ENCODE data around the gene PELI2.

PELI2 gene

DNA sequence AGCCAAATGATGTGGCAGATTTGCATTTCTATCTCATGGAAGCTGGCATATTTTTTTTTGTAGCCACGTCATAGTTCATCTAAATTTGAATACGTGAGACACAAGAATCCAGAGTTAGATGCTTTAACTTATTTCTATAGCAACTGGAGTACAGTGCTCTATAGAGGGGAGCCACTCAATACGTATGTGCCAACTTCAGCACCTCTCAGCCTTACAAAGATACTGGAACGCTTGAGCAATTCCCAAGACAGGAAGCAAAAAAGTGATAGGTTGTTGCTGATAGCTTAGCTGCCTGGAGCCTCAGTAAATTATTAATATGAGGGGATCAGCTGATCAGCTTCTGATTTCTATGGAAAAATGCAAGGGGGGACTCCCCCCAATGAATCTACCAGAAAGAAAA, 24.1 kb upstream of the PELI2 start (continued):
- TF ChIP-seq, protein P1, sequence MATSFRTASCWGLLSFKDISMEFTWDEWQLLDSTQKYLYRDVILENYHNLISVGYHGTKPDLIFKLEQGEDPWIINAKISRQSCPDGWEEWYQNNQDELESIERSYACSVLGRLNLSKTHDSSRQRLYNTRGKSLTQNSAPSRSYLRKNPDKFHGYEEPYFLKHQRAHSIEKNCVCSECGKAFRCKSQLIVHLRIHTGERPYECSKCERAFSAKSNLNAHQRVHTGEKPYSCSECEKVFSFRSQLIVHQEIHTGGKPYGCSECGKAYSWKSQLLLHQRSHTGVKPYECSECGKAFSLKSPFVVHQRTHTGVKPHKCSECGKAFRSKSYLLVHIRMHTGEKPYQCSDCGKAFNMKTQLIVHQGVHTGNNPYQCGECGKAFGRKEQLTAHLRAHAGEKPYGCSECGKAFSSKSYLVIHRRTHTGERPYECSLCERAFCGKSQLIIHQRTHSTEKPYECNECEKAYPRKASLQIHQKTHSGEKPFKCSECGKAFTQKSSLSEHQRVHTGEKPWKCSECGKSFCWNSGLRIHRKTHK (tag by site-specific recombination; IDR thresholded peaks at IDR 0.05): no peak
- TF ChIP-seq, protein P2, sequence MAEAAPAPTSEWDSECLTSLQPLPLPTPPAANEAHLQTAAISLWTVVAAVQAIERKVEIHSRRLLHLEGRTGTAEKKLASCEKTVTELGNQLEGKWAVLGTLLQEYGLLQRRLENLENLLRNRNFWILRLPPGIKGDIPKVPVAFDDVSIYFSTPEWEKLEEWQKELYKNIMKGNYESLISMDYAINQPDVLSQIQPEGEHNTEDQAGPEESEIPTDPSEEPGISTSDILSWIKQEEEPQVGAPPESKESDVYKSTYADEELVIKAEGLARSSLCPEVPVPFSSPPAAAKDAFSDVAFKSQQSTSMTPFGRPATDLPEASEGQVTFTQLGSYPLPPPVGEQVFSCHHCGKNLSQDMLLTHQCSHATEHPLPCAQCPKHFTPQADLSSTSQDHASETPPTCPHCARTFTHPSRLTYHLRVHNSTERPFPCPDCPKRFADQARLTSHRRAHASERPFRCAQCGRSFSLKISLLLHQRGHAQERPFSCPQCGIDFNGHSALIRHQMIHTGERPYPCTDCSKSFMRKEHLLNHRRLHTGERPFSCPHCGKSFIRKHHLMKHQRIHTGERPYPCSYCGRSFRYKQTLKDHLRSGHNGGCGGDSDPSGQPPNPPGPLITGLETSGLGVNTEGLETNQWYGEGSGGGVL (tag by site-specific recombination; IDR thresholded peaks at IDR 0.05): no peak
- TF ChIP-seq, protein P3, sequence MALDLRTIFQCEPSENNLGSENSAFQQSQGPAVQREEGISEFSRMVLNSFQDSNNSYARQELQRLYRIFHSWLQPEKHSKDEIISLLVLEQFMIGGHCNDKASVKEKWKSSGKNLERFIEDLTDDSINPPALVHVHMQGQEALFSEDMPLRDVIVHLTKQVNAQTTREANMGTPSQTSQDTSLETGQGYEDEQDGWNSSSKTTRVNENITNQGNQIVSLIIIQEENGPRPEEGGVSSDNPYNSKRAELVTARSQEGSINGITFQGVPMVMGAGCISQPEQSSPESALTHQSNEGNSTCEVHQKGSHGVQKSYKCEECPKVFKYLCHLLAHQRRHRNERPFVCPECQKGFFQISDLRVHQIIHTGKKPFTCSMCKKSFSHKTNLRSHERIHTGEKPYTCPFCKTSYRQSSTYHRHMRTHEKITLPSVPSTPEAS (tag by site-specific recombination; IDR thresholded peaks at IDR 0.05): no peak

- H3K4me1 ChIP-seq (ENCODE audit: control insufficient read depth, insufficient read depth, low read length): no peaks in the 10 kb centered on the region
- ChIA-PET CTCF (no interaction called here), POLR2A (interaction anchor here (1.2 kb wide), 1 partner anchor 20 kb away, joined by 3 read pairs; the partner anchor contains the start of gene PELI2)
- no peaks in the 10 kb centered on the region for H3K36me3 ChIP-seq (ENCODE audit: control insufficient read depth in 2 of 2, insufficient read depth in 1 of 2, low read length in 2 of 2)
- no peak overlapping the region for H3K4me3 ChIP-seq (ENCODE audit: low read depth, low read length)
- H3K9me3 ChIP-seq (ENCODE audit: control insufficient read depth, insufficient read depth, low read depth, low read length): no peaks in the 10 kb centered on the region
- no peak overlapping the region for H3K27ac ChIP-seq (ENCODE audit: extremely low read depth, low read depth, low read length)
- TF ChIP-seq ZNF558 (tag by site-specific recombination; IDR thresholded peaks at IDR 0.05): no peak
- TF ChIP-seq, protein P4, sequence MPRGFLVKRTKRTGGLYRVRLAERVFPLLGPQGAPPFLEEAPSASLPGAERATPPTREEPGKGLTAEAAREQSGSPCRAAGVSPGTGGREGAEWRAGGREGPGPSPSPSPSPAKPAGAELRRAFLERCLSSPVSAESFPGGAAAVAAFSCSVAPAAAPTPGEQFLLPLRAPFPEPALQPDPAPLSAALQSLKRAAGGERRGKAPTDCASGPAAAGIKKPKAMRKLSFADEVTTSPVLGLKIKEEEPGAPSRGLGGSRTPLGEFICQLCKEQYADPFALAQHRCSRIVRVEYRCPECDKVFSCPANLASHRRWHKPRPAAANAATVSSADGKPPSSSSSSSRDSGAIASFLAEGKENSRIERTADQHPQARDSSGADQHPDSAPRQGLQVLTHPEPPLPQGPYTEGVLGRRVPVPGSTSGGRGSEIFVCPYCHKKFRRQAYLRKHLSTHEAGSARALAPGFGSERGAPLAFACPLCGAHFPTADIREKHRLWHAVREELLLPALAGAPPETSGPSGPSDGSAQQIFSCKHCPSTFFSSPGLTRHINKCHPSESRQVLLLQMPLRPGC (tag by site-specific recombination; IDR thresholded peaks at IDR 0.05): no peak
- no peak for TF ChIP-seq OSR2 (tag by site-specific recombination; IDR thresholded peaks at IDR 0.05)
- TF ChIP-seq HOXA7 (CRISPR knock-in tag; IDR thresholded peaks at IDR 0.05; ENCODE audit: borderline replicate concordance): no peak
These were observed 20.2 kb upstream of the PELI2 start for GRCh38 chr14:56098021-56098420.

GRCh38 chr14:56099081-56099797, 19.0 kb upstream of the PELI2 start:
- ChIA-PET CTCF (interaction anchor here (0.6 to 1.7 kb wide), 3 partner anchors 10 to 323 kb away, joined by 3 to 4 read pairs (median 4); no protein-coding TSS in a partner anchor), POLR2A (interaction anchor here (1.2 kb wide), 1 partner anchor 19 kb away, joined by 3 read pairs; the partner anchor contains the start of gene PELI2)
- TF ChIP-seq ZNF169 (tag by site-specific recombination; IDR thresholded peaks at IDR 0.05) (no peak), ZNF146 (tag by site-specific recombination; IDR thresholded peaks at IDR 0.05) (no peak), EGR2 (tag by site-specific recombination; IDR thresholded peaks at IDR 0.05; ENCODE audit: low read depth) (no peak), IKZF3 (tag by site-specific recombination; IDR thresholded peaks at IDR 0.05) (no peak), ZNF184 (tag by site-specific recombination; IDR thresholded peaks at IDR 0.05) (no peak), ZNF530 (tag by site-specific recombination; IDR thresholded peaks at IDR 0.05; ENCODE audit: low read depth) (no peak), ZNF416 (tag by site-specific recombination; IDR thresholded peaks at IDR 0.05) (no peak), RBAK (tag by site-specific recombination; IDR thresholded peaks at IDR 0.05) (no peak), KLF8 (tag by site-specific recombination; IDR thresholded peaks at IDR 0.05) (no peak), ZNF10 (tag by site-specific recombination; IDR thresholded peaks at IDR 0.05) (no peak), ZNF501 (tag by site-specific recombination; IDR thresholded peaks at IDR 0.05) (no peak)
- TF ChIP-seq, protein P5, sequence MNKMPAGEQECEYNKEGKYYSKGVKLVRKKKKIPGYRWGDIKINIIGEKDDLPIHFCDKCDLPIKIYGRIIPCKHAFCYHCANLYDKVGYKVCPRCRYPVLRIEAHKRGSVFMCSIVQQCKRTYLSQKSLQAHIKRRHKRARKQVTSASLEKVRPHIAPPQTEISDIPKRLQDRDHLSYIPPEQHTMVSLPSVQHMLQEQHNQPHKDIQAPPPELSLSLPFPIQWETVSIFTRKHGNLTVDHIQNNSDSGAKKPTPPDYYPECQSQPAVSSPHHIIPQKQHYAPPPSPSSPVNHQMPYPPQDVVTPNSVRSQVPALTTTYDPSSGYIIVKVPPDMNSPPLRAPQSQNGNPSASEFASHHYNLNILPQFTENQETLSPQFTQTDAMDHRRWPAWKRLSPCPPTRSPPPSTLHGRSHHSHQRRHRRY (tag by site-specific recombination; IDR thresholded peaks at IDR 0.05): no peak
- TF ChIP-seq, protein P6, sequence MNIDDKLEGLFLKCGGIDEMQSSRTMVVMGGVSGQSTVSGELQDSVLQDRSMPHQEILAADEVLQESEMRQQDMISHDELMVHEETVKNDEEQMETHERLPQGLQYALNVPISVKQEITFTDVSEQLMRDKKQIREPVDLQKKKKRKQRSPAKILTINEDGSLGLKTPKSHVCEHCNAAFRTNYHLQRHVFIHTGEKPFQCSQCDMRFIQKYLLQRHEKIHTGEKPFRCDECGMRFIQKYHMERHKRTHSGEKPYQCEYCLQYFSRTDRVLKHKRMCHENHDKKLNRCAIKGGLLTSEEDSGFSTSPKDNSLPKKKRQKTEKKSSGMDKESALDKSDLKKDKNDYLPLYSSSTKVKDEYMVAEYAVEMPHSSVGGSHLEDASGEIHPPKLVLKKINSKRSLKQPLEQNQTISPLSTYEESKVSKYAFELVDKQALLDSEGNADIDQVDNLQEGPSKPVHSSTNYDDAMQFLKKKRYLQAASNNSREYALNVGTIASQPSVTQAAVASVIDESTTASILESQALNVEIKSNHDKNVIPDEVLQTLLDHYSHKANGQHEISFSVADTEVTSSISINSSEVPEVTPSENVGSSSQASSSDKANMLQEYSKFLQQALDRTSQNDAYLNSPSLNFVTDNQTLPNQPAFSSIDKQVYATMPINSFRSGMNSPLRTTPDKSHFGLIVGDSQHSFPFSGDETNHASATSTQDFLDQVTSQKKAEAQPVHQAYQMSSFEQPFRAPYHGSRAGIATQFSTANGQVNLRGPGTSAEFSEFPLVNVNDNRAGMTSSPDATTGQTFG (tag by site-specific recombination; IDR thresholded peaks at IDR 0.05; ENCODE audit: borderline replicate concordance): no peak
- TF ChIP-seq, protein P7, sequence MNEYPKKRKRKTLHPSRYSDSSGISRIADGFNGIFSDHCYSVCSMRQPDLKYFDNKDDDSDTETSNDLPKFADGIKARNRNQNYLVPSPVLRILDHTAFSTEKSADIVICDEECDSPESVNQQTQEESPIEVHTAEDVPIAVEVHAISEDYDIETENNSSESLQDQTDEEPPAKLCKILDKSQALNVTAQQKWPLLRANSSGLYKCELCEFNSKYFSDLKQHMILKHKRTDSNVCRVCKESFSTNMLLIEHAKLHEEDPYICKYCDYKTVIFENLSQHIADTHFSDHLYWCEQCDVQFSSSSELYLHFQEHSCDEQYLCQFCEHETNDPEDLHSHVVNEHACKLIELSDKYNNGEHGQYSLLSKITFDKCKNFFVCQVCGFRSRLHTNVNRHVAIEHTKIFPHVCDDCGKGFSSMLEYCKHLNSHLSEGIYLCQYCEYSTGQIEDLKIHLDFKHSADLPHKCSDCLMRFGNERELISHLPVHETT (tag by site-specific recombination; IDR thresholded peaks at IDR 0.05): no peak

More at GRCh38 chr14:56099081-56099797, 19.0 kb upstream of the PELI2 start:
- Histone ChIP-seq H3K36me3 (ENCODE audit: control insufficient read depth in 2 of 2, insufficient read depth in 1 of 2, low read length in 2 of 2) (no peaks in the 10 kb centered on the region), H3K4me1 (ENCODE audit: control insufficient read depth, insufficient read depth, low read length) (no peaks in the 10 kb centered on the region), H3K4me3 (ENCODE audit: low read depth, low read length) (no peak overlapping the region), H3K9me3 (ENCODE audit: control insufficient read depth, insufficient read depth, low read depth, low read length) (no peaks in the 10 kb centered on the region), H3K27ac (ENCODE audit: extremely low read depth, low read depth, low read length) (no peak overlapping the region)
